ENCODE data around the gene TSPAN14. TPM values are rescaled to one million over a fixed set of nuclear protein-coding genes. Genes with fewer than 3 reads are reported as not detected.

Gene TSPAN14
- total RNA-seq, 1 donor from 2014 or later = 169 TPM

- no peak for TF ChIP-seq CTCF (IDR thresholded peaks at IDR 0.05)
- intact Hi-C loops (cut with DNase I) = loop anchor here (10.0 kb wide), 1 partner anchor 57 kb away; no protein-coding TSS in a partner anchor
- H3K4me3 ChIP-seq = no peak overlapping the region
- H3K36me3 ChIP-seq = peaks cover 12% of the 10 kb centered on the region
- no peaks in the 10 kb centered on the region for H3K9me3 ChIP-seq
- DNase-seq (no peak), ATAC-seq (no peak)
- H3K27ac ChIP-seq = peak overlapping the region; percentile 83
- H3K27me3 ChIP-seq (ENCODE audit: low read depth) = no peaks in the 10 kb centered on the region
- peaks cover 97% of the 10 kb centered on the region for H3K4me1 ChIP-seq
Measured at GRCh38 chr10:80501381-80501912, 47.3 kb downstream of the TSPAN14 start.

DNA sequence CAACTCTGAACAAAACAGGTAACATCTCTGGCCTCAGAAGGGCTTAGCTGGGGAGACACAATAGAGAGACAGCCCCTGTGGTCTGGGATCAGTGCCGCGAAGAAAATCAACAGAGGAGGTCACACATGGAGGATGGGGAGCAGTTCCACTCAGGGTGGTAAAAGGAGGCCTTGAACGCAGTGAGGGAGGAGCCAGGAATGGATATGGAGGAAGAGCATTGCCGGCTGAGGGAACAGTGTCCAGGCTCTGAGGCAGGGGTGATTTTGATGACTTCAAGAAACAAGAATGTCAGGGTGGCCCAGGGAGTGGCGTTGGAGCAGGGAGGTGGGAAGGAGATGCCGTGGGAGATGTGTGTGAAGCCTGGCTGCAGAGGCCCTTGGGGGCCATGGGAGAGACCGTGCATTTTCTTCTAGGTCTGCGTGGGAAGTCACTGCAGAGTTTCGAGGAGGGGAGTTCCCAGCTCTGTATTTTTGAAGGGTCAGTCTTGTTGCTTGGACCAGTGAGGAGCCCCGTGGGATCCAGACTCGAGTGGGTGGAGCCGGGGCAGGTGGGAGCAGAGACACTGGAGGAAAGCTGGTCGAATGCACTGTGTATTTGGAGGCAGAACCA lies 47.9 kb downstream of the TSPAN14 start:
- no peak overlapping the region for H3K4me3 ChIP-seq
- intact Hi-C loops (cut with DNase I) = loop anchor here (10.0 kb wide), 1 partner anchor 57 kb away; no protein-coding TSS in a partner anchor
- no peak for TF ChIP-seq CTCF (IDR thresholded peaks at IDR 0.05)
- ATAC-seq = no peak
- H3K9me3 ChIP-seq = no peaks in the 10 kb centered on the region
- H3K27me3 ChIP-seq (ENCODE audit: low read depth) = no peaks in the 10 kb centered on the region
- peaks cover 97% of the 10 kb centered on the region for H3K4me1 ChIP-seq
- no peak for DNase-seq
- H3K27ac ChIP-seq = peak overlapping the region; percentile 83
- H3K36me3 ChIP-seq = peaks cover 17% of the 10 kb centered on the region

- intact Hi-C loops (cut with DNase I) = loop anchor here (10.0 kb wide), 1 partner anchor 58 kb away; no protein-coding TSS in a partner anchor
- H3K27ac ChIP-seq = peak overlapping the region; percentile 83
- no peaks in the 10 kb centered on the region for H3K9me3 ChIP-seq
- DNase-seq (no peak), ATAC-seq (no peak)
- peaks cover 97% of the 10 kb centered on the region for H3K4me1 ChIP-seq
- H3K36me3 ChIP-seq = peaks cover 26% of the 10 kb centered on the region
- no peak overlapping the region for H3K4me3 ChIP-seq
- H3K27me3 ChIP-seq (ENCODE audit: low read depth) = no peaks in the 10 kb centered on the region
- TF ChIP-seq CTCF (IDR thresholded peaks at IDR 0.05) = no peak
Measured at GRCh38 chr10:80502621-80503583, 48.8 kb downstream of the TSPAN14 start.

DNA sequence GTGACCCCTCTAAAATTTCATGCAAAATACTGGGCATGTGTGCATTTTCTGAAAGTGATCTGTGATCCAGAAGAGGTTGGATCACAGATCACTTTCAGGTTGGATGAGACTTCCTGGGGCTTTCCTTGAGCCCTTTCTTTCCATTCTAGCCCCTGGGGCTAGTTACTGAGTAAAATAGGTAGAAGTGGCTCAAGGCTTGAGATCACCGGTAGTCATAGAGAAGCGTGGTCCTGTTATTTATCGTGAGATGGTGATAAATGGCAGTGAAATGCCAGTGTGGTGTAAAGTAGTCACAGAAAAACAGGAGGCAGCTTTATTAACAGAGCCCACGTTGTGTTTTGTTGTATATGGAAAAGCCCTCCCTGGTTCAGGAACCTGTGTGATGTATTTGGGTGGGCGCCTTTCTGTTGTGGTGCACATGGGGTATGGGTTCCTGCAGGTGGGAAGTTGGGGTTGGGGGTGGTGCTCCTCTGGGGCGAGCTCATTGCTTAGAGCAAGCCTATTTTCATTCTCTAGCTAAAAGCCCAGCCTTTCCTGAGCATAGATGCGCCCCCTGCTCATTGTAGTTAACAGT lies 49.6 kb downstream of the TSPAN14 start:
- H3K4me1 ChIP-seq = peaks cover 97% of the 10 kb centered on the region
- no peak for DNase-seq
- intact Hi-C loops (cut with DNase I) = loop anchor here (10.0 kb wide), 1 partner anchor 59 kb away; no protein-coding TSS in a partner anchor
- peak overlapping the region; percentile 74 for H3K27ac ChIP-seq
- ATAC-seq = no peak
- no peak for TF ChIP-seq CTCF (IDR thresholded peaks at IDR 0.05)
- H3K27me3 ChIP-seq (ENCODE audit: low read depth) = no peaks in the 10 kb centered on the region
- no peaks in the 10 kb centered on the region for H3K9me3 ChIP-seq
- H3K4me3 ChIP-seq = no peak overlapping the region
- H3K36me3 ChIP-seq = peaks cover 34% of the 10 kb centered on the region

- intact Hi-C loops (cut with DNase I) = loop anchor here (10.0 kb wide), 1 partner anchor 59 kb away; no protein-coding TSS in a partner anchor
- H3K9me3 ChIP-seq = no peaks in the 10 kb centered on the region
- H3K27ac ChIP-seq = peak overlapping the region; percentile 74
- ATAC-seq (peak; percentile 9 to 50), DNase-seq (no peak)
- peaks cover 97% of the 10 kb centered on the region for H3K4me1 ChIP-seq
- H3K27me3 ChIP-seq (ENCODE audit: low read depth) = no peaks in the 10 kb centered on the region
- H3K36me3 ChIP-seq = peaks cover 40% of the 10 kb centered on the region
- TF ChIP-seq CTCF (IDR thresholded peaks at IDR 0.05) = no peak
- no peak overlapping the region for H3K4me3 ChIP-seq
Measured at GRCh38 chr10:80504158-80504811, 50.2 kb downstream of the TSPAN14 start.

Measured in lower lobe of right lung (tissue), 2 donors.